Stimulated activated CD8-positive, alpha-beta memory T cell treated with anti-CD3 and anti-CD28 coated beads, Interleukin-12 subunit alpha, Interleukin-12 subunit beta, amount 100 ng/mL, for 4 hours (primary cell): ENCODE results near the gene ACVR1C.

Experiments used
- DNase-seq: peaks from one replicate; pipeline ENCODE4 v3.0.0-alpha.2; 2020; ENCODE audit warnings: low read depth

ACVR1C gene

GRCh38 chr2:157628477-157629415 is at the start of gene ACVR1C:
ACVR1C (minus strand) TSS chr2:157628864; CDS start chr2:157628644, 220 bp downstream.
- peak; percentile 61 for DNase-seq

DNA sequence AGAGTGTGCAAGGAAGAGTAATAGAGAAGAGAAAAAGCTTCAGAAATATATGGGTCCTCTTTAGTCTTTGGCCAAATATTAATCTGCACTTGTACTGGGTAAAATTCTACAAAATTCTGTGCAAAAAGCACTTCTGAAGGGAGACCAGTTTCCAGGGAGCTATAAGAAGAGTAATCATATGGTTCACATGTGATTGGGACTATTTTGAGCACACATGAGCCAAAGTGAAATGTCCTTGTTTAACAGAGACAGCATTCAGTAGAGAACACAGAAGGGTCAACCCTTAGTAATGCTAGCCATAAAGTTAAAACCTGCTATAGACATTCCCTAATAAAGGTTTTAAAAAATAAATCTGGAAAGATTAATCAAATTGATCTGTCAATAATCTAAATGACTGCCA is 49.3 kb upstream of the ACVR1C start:
- DNase-seq, result no peak

GRCh38 chr2:157672129-157672528 is 43.5 kb upstream of the ACVR1C start:
- DNase-seq, result no peak

- no peak for DNase-seq
Measured at GRCh38 chr2:157662401-157662800, 33.7 kb upstream of the ACVR1C start.

GRCh38 chr2:157661776-157662175 is 33.1 kb upstream of the ACVR1C start:
- DNase-seq, result no peak

DNA sequence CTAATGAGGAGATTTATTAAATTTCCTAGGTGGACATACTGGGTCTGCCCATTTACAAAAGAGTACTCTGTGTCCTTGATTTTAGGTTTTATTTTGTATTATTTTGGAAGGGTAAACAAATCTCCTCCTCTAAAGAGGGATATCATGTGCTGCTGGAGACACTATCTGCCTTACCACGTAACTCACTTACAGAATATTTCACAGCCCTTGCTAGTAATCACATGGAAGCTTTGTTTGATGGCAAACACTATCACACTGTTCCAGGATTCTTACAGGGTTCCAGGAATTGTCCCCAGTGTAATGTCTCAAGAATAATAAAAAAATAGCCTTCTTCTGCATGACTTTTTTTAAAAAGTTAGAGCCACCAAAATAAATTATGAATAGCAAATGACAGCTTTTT is 29.2 kb upstream of the ACVR1C start:
- DNase-seq, result no peak

DNA sequence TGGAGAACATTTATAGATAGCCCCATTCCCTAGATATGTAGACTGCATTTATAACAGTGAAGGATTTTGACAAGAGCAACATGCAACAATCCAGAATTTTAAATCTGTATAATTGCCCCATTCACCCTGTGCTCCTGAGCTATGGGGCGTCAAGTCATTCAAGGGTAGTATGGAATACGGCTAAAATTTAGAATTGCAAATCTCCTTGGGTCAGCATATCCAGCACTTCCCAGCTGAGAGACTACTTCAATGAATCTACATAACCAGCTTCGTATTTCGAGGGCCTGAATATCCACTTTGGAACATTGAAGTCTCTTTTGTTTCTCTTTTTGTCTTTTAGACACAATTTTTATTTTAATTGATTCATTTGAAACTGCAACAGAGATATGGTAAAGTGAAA is 28.4 kb upstream of the ACVR1C start:
- DNase-seq, result no peak

- DNase-seq, result no peak
Measured at GRCh38 chr2:157644776-157645175, 16.1 kb upstream of the ACVR1C start.

DNA sequence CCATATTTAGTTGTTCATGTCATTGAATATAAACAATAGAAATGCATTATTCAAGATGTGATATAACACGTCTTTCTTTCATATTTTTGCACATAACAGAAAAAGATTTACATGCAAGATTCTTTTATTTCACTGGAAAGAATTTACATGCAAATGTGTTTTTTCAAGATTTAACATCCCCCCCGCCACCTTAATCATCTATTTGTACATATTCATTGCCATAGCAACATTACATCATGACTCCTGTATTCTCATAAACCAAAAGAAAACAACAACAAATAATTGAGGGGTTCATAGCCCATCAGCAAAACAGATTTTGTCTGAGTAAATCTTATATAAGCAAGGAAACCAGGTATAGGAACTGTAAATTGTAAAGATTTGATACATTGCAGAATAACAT is 3.2 kb upstream of the ACVR1C start:
- no peak for DNase-seq

DNA sequence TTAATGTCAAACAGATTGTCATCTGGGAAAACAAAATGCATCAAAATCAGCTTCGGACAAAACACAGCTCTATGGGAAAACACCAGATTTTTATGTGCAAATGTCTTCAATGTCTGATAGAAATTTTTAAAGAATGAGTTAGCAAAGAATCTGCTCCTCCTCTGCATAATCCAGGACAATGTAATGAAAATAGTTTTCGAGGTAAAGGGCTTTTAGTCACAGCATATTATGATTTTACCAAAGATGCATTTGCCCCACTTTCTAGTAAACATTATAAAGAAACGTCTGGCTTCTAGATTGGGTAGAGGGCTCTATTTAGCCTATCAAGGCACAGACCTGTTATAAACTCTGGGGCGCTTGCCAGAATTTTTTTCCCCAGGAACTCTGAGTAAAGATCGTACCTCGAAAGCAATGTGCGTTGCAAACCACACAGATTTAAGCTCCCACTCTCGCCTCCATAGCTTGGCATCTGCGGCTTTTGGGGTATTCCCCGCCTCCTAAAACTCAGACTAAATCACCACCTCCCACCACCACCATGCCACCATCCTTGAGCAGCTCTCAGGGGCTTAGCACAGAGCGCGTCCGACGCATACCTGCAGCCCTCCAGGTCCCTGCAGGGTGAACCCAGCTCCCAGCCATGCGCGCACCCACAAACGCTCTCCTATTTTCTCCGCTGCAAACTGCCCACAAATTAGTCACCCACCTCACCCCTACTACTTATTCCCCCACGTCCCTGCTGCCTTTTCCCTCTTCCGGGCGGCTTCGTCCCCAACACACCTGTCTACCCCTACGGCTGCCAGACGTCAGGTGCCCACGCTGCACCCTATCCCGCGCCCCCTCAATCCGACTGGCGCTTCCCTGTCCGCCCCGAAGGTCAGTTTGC is 829 bp downstream of the ACVR1C start:
- peak; percentile 12 for DNase-seq

- no peak for DNase-seq
Measured at GRCh38 chr2:157625296-157625695, 3.4 kb downstream of the ACVR1C start.

GRCh38 chr2:157620956-157621355 is 7.7 kb downstream of the ACVR1C start:
- no peak for DNase-seq

DNA sequence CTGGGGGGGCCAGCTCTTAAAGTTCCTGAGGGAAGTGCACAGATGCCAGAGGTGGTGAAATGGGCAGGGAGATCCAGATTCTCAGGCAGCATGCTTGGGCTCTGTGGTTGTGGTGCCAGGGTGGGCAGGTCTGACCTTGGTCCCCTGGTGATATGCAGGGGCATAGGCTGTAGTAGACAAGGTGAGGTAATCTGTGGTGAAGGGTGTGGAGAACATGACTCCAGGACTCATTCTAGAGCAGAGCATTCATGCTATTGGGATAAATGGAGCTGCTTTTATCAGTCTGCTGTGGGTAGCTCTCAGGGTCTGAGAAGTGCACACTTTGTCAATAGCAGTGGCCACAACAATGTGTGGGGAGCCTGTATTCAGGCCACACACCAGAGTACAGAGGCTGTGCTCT is 16.9 kb downstream of the ACVR1C start:
- DNase-seq, result no peak

DNA sequence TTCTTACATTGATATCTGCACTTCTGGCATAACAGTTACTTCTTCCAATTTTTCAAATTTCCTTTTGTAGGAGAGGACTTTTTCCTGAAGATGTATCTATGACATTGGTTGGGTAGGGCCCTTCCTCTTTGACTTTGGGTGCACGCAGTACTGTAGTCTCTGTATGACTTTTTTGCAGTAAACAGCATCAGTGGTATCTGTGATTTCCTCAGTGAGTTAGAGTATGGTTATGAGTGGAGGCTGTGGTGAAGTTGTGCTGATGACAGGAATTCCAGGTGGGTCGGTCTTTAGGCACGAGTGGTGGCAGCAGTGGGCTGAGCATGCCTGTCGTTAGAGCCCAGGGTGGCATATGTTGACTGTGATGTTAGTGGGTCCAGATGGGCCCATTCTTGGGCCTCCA is 17.6 kb downstream of the ACVR1C start:
- DNase-seq, result no peak

- no peak for DNase-seq
Measured at GRCh38 chr2:157606534-157606933, 22.1 kb downstream of the ACVR1C start.

- DNase-seq, result no peak
Measured at GRCh38 chr2:157603198-157603597, 25.5 kb downstream of the ACVR1C start.

- no peak for DNase-seq
Measured at GRCh38 chr2:157601807-157602206, 26.9 kb downstream of the ACVR1C start.

DNA sequence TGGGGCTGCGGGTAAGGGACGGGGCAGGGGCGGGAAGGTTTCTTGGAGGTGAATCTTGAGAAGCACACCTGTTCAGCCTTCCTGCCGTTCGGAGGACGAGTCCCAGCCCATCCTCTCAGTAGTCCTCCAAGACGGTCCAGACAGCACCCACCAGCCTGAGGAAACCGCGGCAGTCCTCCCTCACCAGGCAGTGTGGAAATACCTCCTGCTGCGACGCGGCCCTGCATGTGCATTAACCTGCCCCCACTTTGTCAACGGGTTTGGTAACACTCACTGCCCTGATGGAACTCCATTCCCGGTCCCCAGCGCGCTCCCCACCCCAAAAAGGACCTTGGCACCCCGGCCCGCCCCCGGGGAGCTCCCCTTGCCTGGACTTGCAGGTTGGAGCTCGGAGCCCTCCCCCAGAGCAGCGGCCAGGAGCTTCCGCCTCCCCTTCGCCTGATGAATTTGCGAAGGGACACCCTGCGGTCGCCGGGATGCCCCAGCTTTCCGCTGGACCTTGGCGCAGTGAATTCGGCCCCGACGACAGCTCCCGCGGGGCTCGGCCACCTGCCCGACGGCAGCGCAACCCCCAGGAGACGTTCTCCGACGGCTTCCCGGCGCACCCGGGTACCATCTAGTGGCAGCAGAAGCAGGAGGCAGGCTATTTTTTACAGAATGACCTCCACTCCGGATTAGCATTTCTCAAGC is 31.5 kb downstream of the ACVR1C start:
- DNase-seq, result peak; percentile 19

DNA sequence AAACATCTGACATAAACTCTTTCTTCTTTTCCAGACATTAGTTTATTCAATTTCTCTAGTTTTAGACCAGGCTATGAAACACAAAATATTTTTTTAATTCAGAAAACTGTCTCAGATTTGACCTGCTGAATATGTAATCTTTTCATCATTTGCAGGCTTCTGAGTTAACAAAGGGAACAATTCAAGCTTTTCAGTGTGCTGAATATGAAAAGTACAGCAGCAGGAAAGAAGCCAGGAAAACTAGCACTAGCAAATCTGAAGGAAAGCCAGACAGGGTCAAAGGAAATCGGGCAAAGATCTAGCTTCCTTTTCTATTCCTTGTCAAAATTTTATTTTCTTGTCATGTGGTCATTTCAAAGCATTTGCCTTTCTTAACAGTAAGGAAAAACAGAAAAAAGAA is 35.3 kb downstream of the ACVR1C start:
- no peak for DNase-seq

DNA sequence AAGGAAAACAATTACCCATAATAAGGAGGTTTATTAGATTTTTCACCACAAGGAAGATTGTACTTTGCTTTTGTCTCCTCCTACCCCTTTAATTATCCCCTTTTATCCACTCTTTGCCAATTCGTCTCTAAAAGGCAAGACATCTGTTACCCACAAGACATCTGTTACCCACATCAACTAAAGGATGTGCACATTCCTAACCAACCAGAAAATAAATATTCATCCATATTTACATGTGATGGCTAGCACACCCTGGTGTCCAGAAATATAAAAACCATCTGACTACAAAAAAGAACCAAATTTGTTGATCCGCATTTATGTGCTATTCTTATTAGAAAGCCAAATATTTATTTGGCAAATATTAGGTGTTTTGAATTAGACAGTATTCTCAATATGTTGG is 35.7 kb downstream of the ACVR1C start:
- no peak for DNase-seq

DNA sequence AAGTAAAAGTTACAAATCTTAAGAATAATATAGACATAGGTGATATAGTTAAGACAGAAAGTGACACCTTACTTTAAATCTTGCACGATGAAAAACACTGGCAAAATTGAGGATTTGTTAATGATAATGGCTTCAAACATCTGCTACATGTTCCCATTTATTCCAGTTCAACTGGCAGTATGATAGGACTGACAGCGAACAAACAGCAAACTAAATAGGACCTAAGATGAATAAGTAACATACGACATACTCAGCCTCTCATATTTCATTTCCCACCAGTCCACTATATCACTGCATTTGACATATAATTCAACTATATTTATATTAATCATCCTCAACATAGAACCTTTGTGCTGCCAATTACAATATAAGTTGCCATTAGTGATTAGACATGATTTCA is 36.3 kb downstream of the ACVR1C start:
- no peak for DNase-seq

- DNase-seq, result no peak
Measured at GRCh38 chr2:157587576-157587975, 41.1 kb downstream of the ACVR1C start.
